HepG2 (cell line): ENCODE results near the gene OPA3. TPM values are rescaled to one million over a fixed set of nuclear protein-coding genes. Genes with fewer than 3 reads are reported as not detected.

ENCODE experiments used
- ARID3A ChIP-seq: IDR thresholded peaks from 2 replicates; pipeline ENCODE4 v1.6.1; 2012; ENCODE audit warnings: low read depth, low read length, improper control_type of control experiment
- CTCF ChIP-seq: sonication (generic); formaldehyde crosslinking; IDR thresholded peaks from 2 replicates; pipeline ENCODE4 v1.5.0; 2020; ENCODE audit warnings: mild to moderate bottlenecking, missing genetic modification reagents, moderate library complexity
- RXRB ChIP-seq: IDR thresholded peaks from 2 replicates; pipeline ENCODE4 v1.6.1; 2016; ENCODE audit warnings: borderline replicate concordance, missing genetic modification reagents, missing compliant biosample characterization
- ZFP41 ChIP-seq: sonication (generic); formaldehyde crosslinking; IDR thresholded peaks from 2 replicates; pipeline ENCODE4 v1.4.0; 2020; ENCODE audit warnings: mild to moderate bottlenecking, missing genetic modification reagents, borderline replicate concordance
- ZNF687 ChIP-seq: sonication (generic); formaldehyde crosslinking; IDR thresholded peaks from 2 replicates; pipeline ENCODE4 v1.5.1; 2020; ENCODE audit warnings: mild to moderate bottlenecking, missing genetic modification reagents, moderate library complexity
- polyA plus RNA-seq, 8 experiments: library from polyadenylated mRNA; depleted of rRNA in 3 of 8; stranded (reverse) in 7 of 8; unstranded in 1 of 8; fragments of >200 nt; fragmentation: Illumina TruSeq in 4 of 8; extraction: Trizol in 4 of 8; gene quantifications; 2 replicates each; pipeline versions ENCODE4 v1.2.1 to v1.2.3, GENCODE V29; 2011 to 2016; ENCODE audit warnings: low read depth in 4 of 8, missing spikeins in 1 of 8, mixed read lengths in 1 of 8; ENCODE audit not compliant: insufficient read depth in 1 of 8
- total RNA-seq, 5 experiments: library from RNA; depleted of rRNA; stranded (reverse); fragments of >200 nt; fragmentation: Illumina TruSeq; extraction: Trizol; gene quantifications; 2 replicates each; pipeline ENCODE4 v1.2.3, GENCODE V29; 2016; ENCODE audit warnings: low read depth in 1 of 5

Gene OPA3
- total and polyA plus RNA-seq, 2 of the 13 experiments (the other 11 are each of a cell fraction or from before 2014, with no cell fraction given), result 8.3 to 17.7 TPM

GRCh38 chr19:45569619-45570421 lies 14.8 kb downstream of the OPA3 start (continued):
- TF ChIP-seq CTCF (CRISPR knock-in tag) (peak; percentile 90), ARID3A (0 out of 2 replicates have a peak, but pooled peaks have one; percentile 45), RXRB (CRISPR knock-in tag) (peak; percentile 96), ZFP41 (CRISPR knock-in tag) (no peak), ZNF687 (peak; percentile 29; the same call in 1 of the 2 replicates)
